ENCODE data around the gene ERMARD.

The ERMARD gene

GRCh38 chr6:169813969-169814368 is 62.5 kb downstream of the ERMARD start:
- Histone ChIP-seq H2AFZ (ENCODE audit: insufficient read depth, low read length, poor library complexity) (no peak overlapping the region), H3K27ac (ENCODE audit: low read depth, low read length) (no peak overlapping the region), H3K14ac (ENCODE audit: low read length) (no peak overlapping the region), H3K18ac (ENCODE audit: low read length) (no peak overlapping the region), H4K8ac (ENCODE audit: low read depth, low read length) (no peak overlapping the region), H3K9me3 (ENCODE audit: insufficient read depth, low read depth, low read length) (peaks cover 7% of the 10 kb centered on the region), H3K36me3 (ENCODE audit: control insufficient read depth in 1 of 2, insufficient read depth in 2 of 2, low read length in 2 of 2) (no peaks in the 10 kb centered on the region), H3K27me3 (ENCODE audit: insufficient read depth, low read length) (no peaks in the 10 kb centered on the region), H2AK5ac (ENCODE audit: low read length) (no peak overlapping the region), H2BK12ac (ENCODE audit: low read length) (no peak overlapping the region), H3K4me1 (ENCODE audit: control insufficient read depth in 1 of 2, insufficient read depth in 2 of 2, low read length in 2 of 2) (peaks cover 0 to 3% of the 10 kb centered on the region in 2 experiments), H3K4me2 (ENCODE audit: low read length) (no peak overlapping the region), H3K4me3 (ENCODE audit: low read depth, low read length) (no peak overlapping the region), H3K4ac (ENCODE audit: low read depth, low read length) (no peak overlapping the region), H3K79me2 (ENCODE audit: control insufficient read depth, insufficient read depth, low read length, poor library complexity) (no peaks in the 10 kb centered on the region), H3K79me1 (ENCODE audit: low read length) (no peaks in the 10 kb centered on the region), H2BK5ac (ENCODE audit: low read depth, low read length, poor library complexity) (no peak overlapping the region), H4K91ac (ENCODE audit: low read depth, low read length) (no peak overlapping the region), H3K9ac (ENCODE audit: low read length) (no peak overlapping the region), H2BK120ac (ENCODE audit: insufficient read depth, low read length, poor library complexity) (no peak overlapping the region), H3K23ac (ENCODE audit: low read length) (no peak overlapping the region), H4K12ac (ENCODE audit: low read depth, low read length) (no peak overlapping the region)
- no CpG with 5 or more reads among the region's 11 CpGs for WGBS (ENCODE audit: extremely low coverage, insufficient coverage, insufficient read length)
- DNase-seq: no peak

DNA sequence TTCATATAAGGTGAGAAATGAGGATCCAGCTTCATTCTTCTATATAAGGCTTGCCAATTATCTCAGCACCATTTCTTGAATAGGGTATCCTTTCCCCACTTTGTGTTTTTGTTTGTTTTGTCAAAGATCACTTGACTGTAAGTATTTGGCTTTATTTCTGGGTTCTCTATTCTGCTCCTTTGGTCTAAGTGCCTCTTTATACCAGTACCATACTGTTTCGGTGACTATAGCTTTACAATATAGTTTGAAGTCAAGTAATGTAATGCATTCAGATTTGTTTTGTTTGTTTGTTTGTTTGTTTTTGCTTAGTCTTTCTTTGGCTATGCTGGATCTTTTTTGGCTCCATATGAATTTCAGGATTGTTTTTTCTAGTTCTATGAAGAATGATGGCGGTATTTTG is 64.6 kb downstream of the ERMARD start:
- no peak for DNase-seq
- H4K91ac ChIP-seq (ENCODE audit: low read depth, low read length): no peak overlapping the region
- H3K23ac ChIP-seq (ENCODE audit: low read length): no peak overlapping the region
- no peak overlapping the region for H2BK5ac ChIP-seq (ENCODE audit: low read depth, low read length, poor library complexity)
- H3K18ac ChIP-seq (ENCODE audit: low read length): no peak overlapping the region
- H3K4me2 ChIP-seq (ENCODE audit: low read length): no peak overlapping the region
- no peak overlapping the region for H3K9ac ChIP-seq (ENCODE audit: low read length)
- no peak overlapping the region for H4K12ac ChIP-seq (ENCODE audit: low read depth, low read length)
- H3K27me3 ChIP-seq (ENCODE audit: insufficient read depth, low read length): no peaks in the 10 kb centered on the region
- H4K8ac ChIP-seq (ENCODE audit: low read depth, low read length): no peak overlapping the region
- H3K4me3 ChIP-seq (ENCODE audit: low read depth, low read length): no peak overlapping the region
- no peak overlapping the region for H2AFZ ChIP-seq (ENCODE audit: insufficient read depth, low read length, poor library complexity)
- H3K27ac ChIP-seq (ENCODE audit: low read depth, low read length): no peak overlapping the region
- no peak overlapping the region for H3K14ac ChIP-seq (ENCODE audit: low read length)
- no peak overlapping the region for H2BK120ac ChIP-seq (ENCODE audit: insufficient read depth, low read length, poor library complexity)
- no peaks in the 10 kb centered on the region for H3K79me2 ChIP-seq (ENCODE audit: control insufficient read depth, insufficient read depth, low read length, poor library complexity)
- no peak overlapping the region for H2BK12ac ChIP-seq (ENCODE audit: low read length)
- no peaks in the 10 kb centered on the region for H3K36me3 ChIP-seq (ENCODE audit: control insufficient read depth in 1 of 2, insufficient read depth in 2 of 2, low read length in 2 of 2)
- no peaks in the 10 kb centered on the region for H3K4me1 ChIP-seq (ENCODE audit: control insufficient read depth in 1 of 2, insufficient read depth in 2 of 2, low read length in 2 of 2)
- no peak overlapping the region for H2AK5ac ChIP-seq (ENCODE audit: low read length)
- H3K79me1 ChIP-seq (ENCODE audit: low read length): no peaks in the 10 kb centered on the region
- WGBS (ENCODE audit: extremely low coverage, insufficient coverage, insufficient read length): no CpG with 5 or more reads among the region's 2 CpGs
- H3K4ac ChIP-seq (ENCODE audit: low read depth, low read length): no peak overlapping the region
- peaks cover 7% of the 10 kb centered on the region for H3K9me3 ChIP-seq (ENCODE audit: insufficient read depth, low read depth, low read length)

- Histone ChIP-seq H3K9me3 (ENCODE audit: insufficient read depth, low read depth, low read length) (peaks cover 7% of the 10 kb centered on the region), H3K27ac (ENCODE audit: low read depth, low read length) (no peak overlapping the region), H3K18ac (ENCODE audit: low read length) (no peak overlapping the region), H3K14ac (ENCODE audit: low read length) (no peak overlapping the region), H3K27me3 (ENCODE audit: insufficient read depth, low read length) (no peaks in the 10 kb centered on the region), H3K79me2 (ENCODE audit: control insufficient read depth, insufficient read depth, low read length, poor library complexity) (no peaks in the 10 kb centered on the region), H3K4ac (ENCODE audit: low read depth, low read length) (no peak overlapping the region), H3K4me2 (ENCODE audit: low read length) (no peak overlapping the region), H2BK12ac (ENCODE audit: low read length) (no peak overlapping the region), H3K79me1 (ENCODE audit: low read length) (no peaks in the 10 kb centered on the region), H3K4me3 (ENCODE audit: low read depth, low read length) (no peak overlapping the region), H4K12ac (ENCODE audit: low read depth, low read length) (no peak overlapping the region), H3K4me1 (ENCODE audit: control insufficient read depth in 1 of 2, insufficient read depth in 2 of 2, low read length in 2 of 2) (no peaks in the 10 kb centered on the region), H4K8ac (ENCODE audit: low read depth, low read length) (no peak overlapping the region), H3K9ac (ENCODE audit: low read length) (no peak overlapping the region), H2AK5ac (ENCODE audit: low read length) (no peak overlapping the region), H3K23ac (ENCODE audit: low read length) (no peak overlapping the region), H2BK120ac (ENCODE audit: insufficient read depth, low read length, poor library complexity) (no peak overlapping the region), H3K36me3 (ENCODE audit: control insufficient read depth in 1 of 2, insufficient read depth in 2 of 2, low read length in 2 of 2) (no peaks in the 10 kb centered on the region), H4K91ac (ENCODE audit: low read depth, low read length) (no peak overlapping the region), H2BK5ac (ENCODE audit: low read depth, low read length, poor library complexity) (no peak overlapping the region), H2AFZ (ENCODE audit: insufficient read depth, low read length, poor library complexity) (no peak overlapping the region)
- no CpG with 5 or more reads among the region's 3 CpGs for WGBS (ENCODE audit: extremely low coverage, insufficient coverage, insufficient read length)
- no peak for DNase-seq
These were observed 65.6 kb downstream of the ERMARD start for GRCh38 chr6:169816975-169817374.

DNA sequence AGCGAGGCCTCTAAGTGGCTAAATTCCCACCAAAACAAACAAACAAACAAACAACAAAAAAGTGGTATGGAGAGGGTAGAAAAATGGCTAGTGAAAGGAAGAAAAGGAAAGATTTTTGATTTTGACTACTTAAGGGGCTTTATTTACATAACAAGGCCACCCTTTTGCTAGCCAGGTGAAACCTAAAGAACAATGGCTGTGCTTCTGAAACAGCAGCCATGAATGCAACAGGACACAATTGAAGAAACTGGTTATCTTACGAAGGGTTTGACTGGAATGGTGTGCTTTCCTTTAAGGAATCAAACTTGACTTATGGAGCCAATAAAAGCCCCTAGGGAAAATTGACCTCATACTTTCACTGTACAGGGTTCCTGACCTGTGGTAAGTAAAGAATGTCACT is 68.9 kb downstream of the ERMARD start:
- no peak overlapping the region for H2AK5ac ChIP-seq (ENCODE audit: low read length)
- no peak overlapping the region for H4K8ac ChIP-seq (ENCODE audit: low read depth, low read length)
- no peak overlapping the region for H3K27ac ChIP-seq (ENCODE audit: low read depth, low read length)
- no peaks in the 10 kb centered on the region for H3K79me1 ChIP-seq (ENCODE audit: low read length)
- no peak overlapping the region for H2BK12ac ChIP-seq (ENCODE audit: low read length)
- WGBS (ENCODE audit: extremely low coverage, insufficient coverage, insufficient read length): no CpG with 5 or more reads among the region's 2 CpGs
- peaks cover 3% of the 10 kb centered on the region for H3K9me3 ChIP-seq (ENCODE audit: insufficient read depth, low read depth, low read length)
- no peak overlapping the region for H3K23ac ChIP-seq (ENCODE audit: low read length)
- H3K4me1 ChIP-seq (ENCODE audit: control insufficient read depth in 1 of 2, insufficient read depth in 2 of 2, low read length in 2 of 2): no peaks in the 10 kb centered on the region
- H3K4ac ChIP-seq (ENCODE audit: low read depth, low read length): no peak overlapping the region
- H3K27me3 ChIP-seq (ENCODE audit: insufficient read depth, low read length): no peaks in the 10 kb centered on the region
- no peak overlapping the region for H2AFZ ChIP-seq (ENCODE audit: insufficient read depth, low read length, poor library complexity)
- no peak overlapping the region for H3K9ac ChIP-seq (ENCODE audit: low read length)
- no peak for DNase-seq
- H3K4me3 ChIP-seq (ENCODE audit: low read depth, low read length): no peak overlapping the region
- H4K91ac ChIP-seq (ENCODE audit: low read depth, low read length): no peak overlapping the region
- no peak overlapping the region for H2BK120ac ChIP-seq (ENCODE audit: insufficient read depth, low read length, poor library complexity)
- H3K79me2 ChIP-seq (ENCODE audit: control insufficient read depth, insufficient read depth, low read length, poor library complexity): no peaks in the 10 kb centered on the region
- no peak overlapping the region for H3K18ac ChIP-seq (ENCODE audit: low read length)
- no peaks in the 10 kb centered on the region for H3K36me3 ChIP-seq (ENCODE audit: control insufficient read depth in 1 of 2, insufficient read depth in 2 of 2, low read length in 2 of 2)
- no peak overlapping the region for H4K12ac ChIP-seq (ENCODE audit: low read depth, low read length)
- no peak overlapping the region for H2BK5ac ChIP-seq (ENCODE audit: low read depth, low read length, poor library complexity)
- H3K4me2 ChIP-seq (ENCODE audit: low read length): no peak overlapping the region
- no peak overlapping the region for H3K14ac ChIP-seq (ENCODE audit: low read length)
